GM21723 (cell line): Measurements from ENCODE around the gene TXNRD1.
"Not testable (repeated sequence)": the region's sequence is repeated elsewhere in the genome, so short reads cannot be mapped to it uniquely, and the experiment has no call there.

Source experiments
- ATAC-seq: cut with Tn5 transposase; IDR thresholded peaks from one replicate; pipeline ENCODE4 v1.9.1; 2021; ENCODE audit warnings: mild to moderate bottlenecking, moderate library complexity; ENCODE audit not compliant: unreplicated experiment

Gene TXNRD1

GRCh38 chr12:104215638-104216297 lies at the start of gene TXNRD1:
Gene TXNRD1 (plus strand): TSS chr12:104215779. CDS start chr12:104215803, 24 bp downstream.
- peak; percentile 97 for ATAC-seq

GRCh38 chr12:104165801-104166200 lies 49.8 kb upstream of the TXNRD1 start:
- ATAC-seq: no peak

- ATAC-seq: no peak
These were observed 49.1 kb upstream of the TXNRD1 start for GRCh38 chr12:104166465-104166864.

- no peak for ATAC-seq
These were observed 47.8 kb upstream of the TXNRD1 start for GRCh38 chr12:104167519-104168458.

- no peak for ATAC-seq
These were observed 47.0 kb upstream of the TXNRD1 start for GRCh38 chr12:104168596-104168995.

- ATAC-seq: no peak
These were observed 43.6 kb upstream of the TXNRD1 start for GRCh38 chr12:104171785-104172569.

- no peak for ATAC-seq
These were observed 43.0 kb upstream of the TXNRD1 start for GRCh38 chr12:104172570-104172947.

- ATAC-seq: not testable (repeated sequence)
These were observed 41.8 kb upstream of the TXNRD1 start for GRCh38 chr12:104173804-104174203.

GRCh38 chr12:104175726-104176247 lies 39.8 kb upstream of the TXNRD1 start:
- ATAC-seq: no peak

- ATAC-seq: no peak
These were observed 38.3 kb upstream of the TXNRD1 start for GRCh38 chr12:104177336-104177662.

- ATAC-seq: no peak
These were observed 37.7 kb upstream of the TXNRD1 start for GRCh38 chr12:104177663-104178501.

- no peak for ATAC-seq
These were observed 35.2 kb upstream of the TXNRD1 start for GRCh38 chr12:104180374-104180773.

GRCh38 chr12:104181313-104181712 lies 34.3 kb upstream of the TXNRD1 start:
- ATAC-seq: no peak

GRCh38 chr12:104182144-104182543 lies 33.4 kb upstream of the TXNRD1 start:
- ATAC-seq: no peak

GRCh38 chr12:104182621-104183378 lies 32.8 kb upstream of the TXNRD1 start:
- no peak for ATAC-seq

GRCh38 chr12:104183443-104183842 lies 32.1 kb upstream of the TXNRD1 start:
- no peak for ATAC-seq

- no peak for ATAC-seq
These were observed 28.0 kb upstream of the TXNRD1 start for GRCh38 chr12:104187446-104188155.

- ATAC-seq: no peak
These were observed 27.0 kb upstream of the TXNRD1 start for GRCh38 chr12:104188534-104188933.
